ENCODE data around the gene FIGN. TPM values are rescaled to one million over a fixed set of nuclear protein-coding genes. Genes with fewer than 3 reads are reported as not detected.

Gene FIGN
- total and polyA plus RNA-seq, 7 donors: 0.08 to 3.0 (median 1.2) TPM

DNA sequence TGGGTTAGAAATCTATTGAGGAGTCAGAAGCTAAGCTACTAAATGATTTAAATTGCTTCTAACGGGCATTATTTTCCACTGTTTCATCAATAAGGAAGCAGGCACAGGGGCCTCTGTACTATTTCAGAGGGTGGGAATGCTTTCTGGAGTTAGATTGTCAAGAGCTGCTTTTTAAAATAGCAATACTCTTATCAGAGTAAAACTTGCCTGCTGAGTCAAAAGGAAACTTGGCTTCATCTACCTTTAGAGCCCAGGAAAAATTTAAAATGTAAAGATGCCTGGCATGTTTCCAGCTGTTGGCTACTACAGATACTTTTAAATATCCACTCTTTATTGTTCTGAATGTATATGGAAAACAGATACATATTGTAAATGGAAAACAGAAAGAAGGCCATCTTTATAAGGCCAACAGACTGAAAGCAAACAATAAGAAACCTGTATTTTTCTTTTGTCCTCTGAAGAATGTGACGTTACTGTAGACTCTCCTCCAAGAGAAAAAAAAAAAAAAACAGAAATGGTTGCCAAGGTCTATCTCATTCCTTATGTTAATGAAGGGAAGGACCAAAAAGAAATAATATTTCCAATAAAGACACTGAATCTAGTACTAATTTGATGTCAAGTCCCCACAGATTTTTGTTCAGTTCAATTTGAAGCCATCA, 79.1 kb downstream of the FIGN start:
- H3K9me3 ChIP-seq: no peaks in the 10 kb centered on the region
- no peak overlapping the region for H3K4me3 ChIP-seq
- H3K36me3 ChIP-seq (ENCODE audit: insufficient read depth in 1 of 2, low read depth in 1 of 2): no peaks in the 10 kb centered on the region
- 77 to 80% (median 78%) methylated on average over 2 of the region's 2 CpGs for WGBS, 3 donors
- no peaks in the 10 kb centered on the region for H3K27me3 ChIP-seq (ENCODE audit: insufficient read depth in 3 of 3, low read length in 2 of 3)
- H3K4me1 ChIP-seq: no peaks in the 10 kb centered on the region
- intact Hi-C loops (cut with DNase I): no loop called here
- ATAC-seq (no peak), DNase-seq (no peak)
- TF ChIP-seq, protein P1, sequence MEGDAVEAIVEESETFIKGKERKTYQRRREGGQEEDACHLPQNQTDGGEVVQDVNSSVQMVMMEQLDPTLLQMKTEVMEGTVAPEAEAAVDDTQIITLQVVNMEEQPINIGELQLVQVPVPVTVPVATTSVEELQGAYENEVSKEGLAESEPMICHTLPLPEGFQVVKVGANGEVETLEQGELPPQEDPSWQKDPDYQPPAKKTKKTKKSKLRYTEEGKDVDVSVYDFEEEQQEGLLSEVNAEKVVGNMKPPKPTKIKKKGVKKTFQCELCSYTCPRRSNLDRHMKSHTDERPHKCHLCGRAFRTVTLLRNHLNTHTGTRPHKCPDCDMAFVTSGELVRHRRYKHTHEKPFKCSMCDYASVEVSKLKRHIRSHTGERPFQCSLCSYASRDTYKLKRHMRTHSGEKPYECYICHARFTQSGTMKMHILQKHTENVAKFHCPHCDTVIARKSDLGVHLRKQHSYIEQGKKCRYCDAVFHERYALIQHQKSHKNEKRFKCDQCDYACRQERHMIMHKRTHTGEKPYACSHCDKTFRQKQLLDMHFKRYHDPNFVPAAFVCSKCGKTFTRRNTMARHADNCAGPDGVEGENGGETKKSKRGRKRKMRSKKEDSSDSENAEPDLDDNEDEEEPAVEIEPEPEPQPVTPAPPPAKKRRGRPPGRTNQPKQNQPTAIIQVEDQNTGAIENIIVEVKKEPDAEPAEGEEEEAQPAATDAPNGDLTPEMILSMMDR (IDR thresholded peaks at IDR 0.05): no peak
- no peak overlapping the region for H3K27ac ChIP-seq

DNA sequence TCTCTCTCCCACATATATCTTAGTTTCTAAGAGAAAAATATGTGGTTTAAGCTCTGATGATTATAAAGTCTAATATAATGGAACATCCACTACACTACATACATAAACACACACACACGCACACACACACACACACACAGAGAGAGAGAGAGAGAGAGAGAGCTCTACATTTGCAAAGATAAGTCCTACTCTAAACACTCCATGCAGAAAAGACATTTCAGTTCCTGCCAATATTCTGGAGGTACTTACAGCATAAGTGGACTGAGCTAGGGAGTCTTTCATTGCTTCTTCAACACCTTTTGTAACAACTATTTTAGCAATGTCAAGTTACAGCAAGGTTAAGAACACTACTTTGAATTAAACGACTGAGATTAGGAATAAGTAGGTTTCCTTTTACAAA, 80.1 kb downstream of the FIGN start:
- WGBS, 3 donors: 81 to 92% (median 91%) methylated on average over 2 of the region's 2 CpGs
- Histone ChIP-seq H3K27ac (no peak overlapping the region), H3K4me3 (no peak overlapping the region), H3K36me3 (ENCODE audit: insufficient read depth in 1 of 2, low read depth in 1 of 2) (no peaks in the 10 kb centered on the region), H3K4me1 (no peaks in the 10 kb centered on the region), H3K9me3 (no peaks in the 10 kb centered on the region), H3K27me3 (ENCODE audit: insufficient read depth in 3 of 3, low read length in 2 of 3) (no peaks in the 10 kb centered on the region)
- ATAC-seq (no peak), DNase-seq (no peak)
- TF ChIP-seq, protein P1 (IDR thresholded peaks at IDR 0.05): no peak
- intact Hi-C loops (cut with DNase I): no loop called here

DNA sequence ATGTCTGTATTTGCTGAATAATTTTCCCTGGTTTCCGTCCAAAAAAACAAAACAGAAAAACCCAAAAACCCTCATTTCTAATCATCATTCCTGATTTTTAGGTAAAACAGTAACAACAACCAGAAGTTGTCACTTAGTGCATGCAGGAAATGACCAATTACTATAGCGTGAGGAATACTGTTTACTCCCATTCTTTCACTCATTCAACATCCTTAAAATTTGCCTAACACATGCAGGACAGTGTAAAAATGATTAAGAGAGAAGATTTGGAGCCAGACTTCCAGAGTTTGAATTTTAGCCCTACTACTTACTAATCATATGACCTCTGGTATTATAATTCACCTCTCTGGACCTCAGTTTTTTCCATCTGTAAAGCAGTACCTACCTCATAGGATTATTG, 83.1 kb downstream of the FIGN start:
- Histone ChIP-seq H3K9me3 (no peaks in the 10 kb centered on the region), H3K27me3 (ENCODE audit: insufficient read depth in 3 of 3, low read length in 2 of 3) (peaks cover 0 to 2% (median 0%) of the 10 kb centered on the region in 3 donors), H3K27ac (no peak overlapping the region), H3K4me1 (no peaks in the 10 kb centered on the region), H3K36me3 (ENCODE audit: insufficient read depth in 1 of 2, low read depth in 1 of 2) (no peaks in the 10 kb centered on the region), H3K4me3 (no peak overlapping the region)
- 72 to 80% (median 75%) methylated on average over 2 of the region's 2 CpGs for WGBS, 3 donors
- ATAC-seq (no peak), DNase-seq (no peak)
- intact Hi-C loops (cut with DNase I): no loop called here
- TF ChIP-seq, protein P1 (IDR thresholded peaks at IDR 0.05): no peak

DNA sequence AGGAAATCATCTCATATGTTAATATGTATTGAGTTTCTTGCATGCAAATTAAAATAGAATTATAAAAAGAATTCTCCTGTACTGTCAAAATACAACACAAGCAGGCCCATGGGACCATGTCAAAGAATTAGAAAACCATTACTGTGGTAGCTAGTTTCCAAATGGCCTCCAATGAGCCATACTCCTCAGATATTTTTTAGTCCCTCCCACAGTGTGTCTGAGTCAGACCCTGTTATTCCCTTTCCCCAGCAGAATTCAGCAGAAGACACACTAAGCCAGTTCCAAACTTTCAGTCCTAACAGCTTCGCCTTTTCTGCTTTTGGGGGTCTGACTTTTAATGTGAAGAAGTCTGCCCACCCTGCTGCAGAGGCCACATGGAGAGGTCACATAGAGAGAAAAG, 86.7 kb downstream of the FIGN start:
- WGBS, 3 donors: 86 to 96% (median 91%) methylated on average over 1 of the region's 1 CpG
- intact Hi-C loops (cut with DNase I): no loop called here
- TF ChIP-seq, protein P1 (IDR thresholded peaks at IDR 0.05): no peak
- Histone ChIP-seq H3K27ac (no peak overlapping the region), H3K4me3 (no peak overlapping the region), H3K4me1 (no peaks in the 10 kb centered on the region), H3K36me3 (ENCODE audit: insufficient read depth in 1 of 2, low read depth in 1 of 2) (no peaks in the 10 kb centered on the region), H3K9me3 (no peaks in the 10 kb centered on the region), H3K27me3 (ENCODE audit: insufficient read depth in 3 of 3, low read length in 2 of 3) (peaks cover 0 to 2% (median 0%) of the 10 kb centered on the region in 3 donors)
- ATAC-seq (no peak), DNase-seq (no peak)

DNA sequence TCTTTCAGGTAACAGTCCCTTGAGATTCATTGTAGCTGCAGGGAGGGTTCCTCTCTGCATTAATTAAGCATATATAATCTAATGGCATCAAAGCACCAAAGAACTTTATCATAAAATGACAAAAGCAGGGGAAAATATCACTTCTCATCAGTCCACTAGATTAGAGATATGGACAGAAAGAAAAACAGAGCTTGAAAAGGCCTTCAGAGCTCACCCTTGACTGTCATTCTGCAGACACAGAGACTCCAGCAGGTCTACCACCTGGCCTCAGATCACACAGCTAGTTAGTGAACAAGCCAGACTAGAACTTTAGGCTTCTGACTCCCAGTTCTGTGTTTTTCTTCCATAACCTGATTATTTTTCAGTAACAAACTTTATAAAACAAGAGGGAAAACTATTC, 88.5 kb downstream of the FIGN start:
- Histone ChIP-seq H3K4me3 (no peak overlapping the region), H3K4me1 (no peaks in the 10 kb centered on the region), H3K9me3 (no peaks in the 10 kb centered on the region), H3K36me3 (ENCODE audit: insufficient read depth in 1 of 2, low read depth in 1 of 2) (no peaks in the 10 kb centered on the region), H3K27ac (no peak overlapping the region), H3K27me3 (ENCODE audit: insufficient read depth in 3 of 3, low read length in 2 of 3) (peaks cover 0 to 2% (median 0%) of the 10 kb centered on the region in 3 donors)
- intact Hi-C loops (cut with DNase I): no loop called here
- ATAC-seq (no peak), DNase-seq (no peak)
- TF ChIP-seq, protein P1 (IDR thresholded peaks at IDR 0.05): no peak

All from psoas muscle (tissue), 8 donors.